Measurements from ENCODE around the gene ATG10. TPM values are rescaled to one million over a fixed set of nuclear protein-coding genes. Genes with fewer than 3 reads are reported as not detected.
A peak's percentile ranks its signal among the peaks of the same experiment; 100 is the strongest.

The ATG10 gene
- total RNA-seq, 1 donor: 6.5 TPM

DNA sequence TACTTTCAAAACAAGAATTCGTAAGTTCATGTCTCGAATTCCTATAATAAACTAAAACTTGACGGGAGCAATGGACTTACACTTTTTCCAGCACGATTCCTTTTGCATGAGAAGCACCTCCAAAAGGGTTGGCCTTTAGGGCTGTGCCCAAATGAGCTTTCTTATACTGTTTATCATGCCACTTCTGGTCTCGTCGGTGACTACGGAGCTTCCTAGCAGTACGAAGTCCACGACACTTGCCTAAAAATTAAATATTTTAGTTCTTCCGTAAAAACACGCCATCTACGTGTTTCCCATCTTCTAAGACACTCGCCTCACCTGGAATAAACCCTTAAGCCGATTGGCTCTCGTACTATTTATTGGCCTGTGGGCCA lies 305.8 kb downstream of the ATG10 start:
- peaks cover 19% of the 10 kb centered on the region for H3K4me1 ChIP-seq (ENCODE audit: insufficient read depth, low read length)
- peak overlapping the region; percentile 85 for H3K4me3 ChIP-seq (ENCODE audit: insufficient read depth, low read length)
- H3K36me3 ChIP-seq (ENCODE audit: insufficient read depth, low read length): peaks cover 28% of the 10 kb centered on the region
- no peak overlapping the region for H2AFZ ChIP-seq (ENCODE audit: low read length)
- H3K27me3 ChIP-seq (ENCODE audit: insufficient read depth, low read length): no peaks in the 10 kb centered on the region
- peaks cover 21% of the 10 kb centered on the region for H3K79me2 ChIP-seq (ENCODE audit: insufficient read depth, low read length)
- peak overlapping the region; percentile 77 for H3K4me2 ChIP-seq (ENCODE audit: insufficient read depth, low read length)
- H3K9me3 ChIP-seq (ENCODE audit: low read depth, low read length): no peaks in the 10 kb centered on the region
- TF ChIP-seq, protein P1, sequence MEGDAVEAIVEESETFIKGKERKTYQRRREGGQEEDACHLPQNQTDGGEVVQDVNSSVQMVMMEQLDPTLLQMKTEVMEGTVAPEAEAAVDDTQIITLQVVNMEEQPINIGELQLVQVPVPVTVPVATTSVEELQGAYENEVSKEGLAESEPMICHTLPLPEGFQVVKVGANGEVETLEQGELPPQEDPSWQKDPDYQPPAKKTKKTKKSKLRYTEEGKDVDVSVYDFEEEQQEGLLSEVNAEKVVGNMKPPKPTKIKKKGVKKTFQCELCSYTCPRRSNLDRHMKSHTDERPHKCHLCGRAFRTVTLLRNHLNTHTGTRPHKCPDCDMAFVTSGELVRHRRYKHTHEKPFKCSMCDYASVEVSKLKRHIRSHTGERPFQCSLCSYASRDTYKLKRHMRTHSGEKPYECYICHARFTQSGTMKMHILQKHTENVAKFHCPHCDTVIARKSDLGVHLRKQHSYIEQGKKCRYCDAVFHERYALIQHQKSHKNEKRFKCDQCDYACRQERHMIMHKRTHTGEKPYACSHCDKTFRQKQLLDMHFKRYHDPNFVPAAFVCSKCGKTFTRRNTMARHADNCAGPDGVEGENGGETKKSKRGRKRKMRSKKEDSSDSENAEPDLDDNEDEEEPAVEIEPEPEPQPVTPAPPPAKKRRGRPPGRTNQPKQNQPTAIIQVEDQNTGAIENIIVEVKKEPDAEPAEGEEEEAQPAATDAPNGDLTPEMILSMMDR (IDR thresholded peaks at IDR 0.05; ENCODE audit: extremely low read depth, low read depth, low read length): no peak
- DNase-seq (ENCODE audit: insufficient read length, low spot score, missing footprints): no peak
- peak overlapping the region; percentile 85 for H3K27ac ChIP-seq (ENCODE audit: low read depth, low read length)
- H4K20me1 ChIP-seq (ENCODE audit: insufficient read depth, low read length): peaks cover 3% of the 10 kb centered on the region

- H3K27me3 ChIP-seq (ENCODE audit: insufficient read depth, low read length): no peaks in the 10 kb centered on the region
- H3K79me2 ChIP-seq (ENCODE audit: insufficient read depth, low read length): peaks cover 21% of the 10 kb centered on the region
- TF ChIP-seq, protein P1 (IDR thresholded peaks at IDR 0.05; ENCODE audit: extremely low read depth, low read depth, low read length): no peak
- H3K4me1 ChIP-seq (ENCODE audit: insufficient read depth, low read length): peaks cover 19% of the 10 kb centered on the region
- H4K20me1 ChIP-seq (ENCODE audit: insufficient read depth, low read length): peaks cover 3% of the 10 kb centered on the region
- peak within 1 kb of the TSS; percentile 77 for H3K4me2 ChIP-seq (ENCODE audit: insufficient read depth, low read length)
- peak within 1 kb of the TSS; percentile 85 for H3K4me3 ChIP-seq (ENCODE audit: insufficient read depth, low read length)
- H3K27ac ChIP-seq (ENCODE audit: low read depth, low read length): peak within 1 kb of the TSS; percentile 85
- H3K9me3 ChIP-seq (ENCODE audit: low read depth, low read length): no peaks in the 10 kb centered on the region
- peak; percentile 96 for DNase-seq (ENCODE audit: insufficient read length, low spot score, missing footprints)
- peak within 1 kb of the TSS; percentile 80 for H2AFZ ChIP-seq (ENCODE audit: low read length)
- peaks cover 28% of the 10 kb centered on the region for H3K36me3 ChIP-seq (ENCODE audit: insufficient read depth, low read length)
Measured at GRCh38 chr5:82277987-82278710, 306.3 kb downstream of the ATG10 start, which contains the start of gene RPS23. TSS of gene RPS23 (minus strand) at chr5:82278354. CDS start at chr5:82278323, 31 bp downstream.

DNA sequence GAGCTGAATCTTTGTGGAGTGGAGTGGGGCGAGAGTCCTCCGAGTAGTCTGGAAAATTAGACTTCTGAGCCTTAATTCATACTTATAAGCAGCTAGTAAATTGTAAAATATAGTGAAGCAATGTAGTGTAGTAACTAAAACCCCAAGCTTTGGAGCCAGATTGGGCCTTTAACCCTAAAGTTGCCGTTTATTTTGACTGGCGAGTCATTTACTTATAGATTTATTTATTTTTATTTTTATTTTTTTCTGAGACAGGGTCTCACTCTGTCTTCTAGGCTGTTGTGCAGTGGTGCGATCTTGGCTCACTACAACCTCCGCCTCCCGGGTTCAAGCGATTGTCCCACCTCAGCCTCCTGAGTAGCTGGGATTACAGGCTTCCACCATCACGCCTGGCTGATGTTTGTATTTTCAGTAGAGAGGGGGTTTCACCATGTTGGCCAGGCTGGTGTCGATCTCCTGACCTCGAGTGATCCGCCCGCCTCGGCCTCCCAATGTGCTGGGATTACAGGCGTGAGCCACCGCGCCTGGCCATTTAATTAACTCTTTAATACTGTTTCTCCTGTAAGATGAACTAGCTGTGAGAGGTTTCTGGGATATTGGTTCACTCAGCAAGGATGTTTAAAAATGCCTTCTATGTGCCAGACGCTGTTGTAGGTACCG lies 307.0 kb downstream of the ATG10 start:
- H3K27me3 ChIP-seq (ENCODE audit: insufficient read depth, low read length): no peaks in the 10 kb centered on the region
- DNase-seq (ENCODE audit: insufficient read length, low spot score, missing footprints): no peak
- peak overlapping the region; percentile 80 for H2AFZ ChIP-seq (ENCODE audit: low read length)
- TF ChIP-seq, protein P1 (IDR thresholded peaks at IDR 0.05; ENCODE audit: extremely low read depth, low read depth, low read length): no peak
- peak overlapping the region; percentile 77 for H3K4me2 ChIP-seq (ENCODE audit: insufficient read depth, low read length)
- peaks cover 21% of the 10 kb centered on the region for H3K79me2 ChIP-seq (ENCODE audit: insufficient read depth, low read length)
- H3K4me1 ChIP-seq (ENCODE audit: insufficient read depth, low read length): peaks cover 19% of the 10 kb centered on the region
- H3K36me3 ChIP-seq (ENCODE audit: insufficient read depth, low read length): peaks cover 28% of the 10 kb centered on the region
- H3K27ac ChIP-seq (ENCODE audit: low read depth, low read length): peak overlapping the region; percentile 85
- H4K20me1 ChIP-seq (ENCODE audit: insufficient read depth, low read length): peaks cover 3% of the 10 kb centered on the region
- peak overlapping the region; percentile 85 for H3K4me3 ChIP-seq (ENCODE audit: insufficient read depth, low read length)
- no peaks in the 10 kb centered on the region for H3K9me3 ChIP-seq (ENCODE audit: low read depth, low read length)

- Histone ChIP-seq H3K4me1 (ENCODE audit: insufficient read depth, low read length) (peaks cover 10% of the 10 kb centered on the region), H4K20me1 (ENCODE audit: insufficient read depth, low read length) (no peaks in the 10 kb centered on the region), H2AFZ (ENCODE audit: low read length) (no peak overlapping the region), H3K79me2 (ENCODE audit: insufficient read depth, low read length) (no peaks in the 10 kb centered on the region), H3K27me3 (ENCODE audit: insufficient read depth, low read length) (no peaks in the 10 kb centered on the region), H3K27ac (ENCODE audit: low read depth, low read length) (no peak overlapping the region), H3K4me2 (ENCODE audit: insufficient read depth, low read length) (no peak overlapping the region), H3K4me3 (ENCODE audit: insufficient read depth, low read length) (no peak overlapping the region), H3K36me3 (ENCODE audit: insufficient read depth, low read length) (no peaks in the 10 kb centered on the region), H3K9me3 (ENCODE audit: low read depth, low read length) (no peaks in the 10 kb centered on the region)
- DNase-seq (ENCODE audit: insufficient read length, low spot score, missing footprints): no peak
- TF ChIP-seq, protein P1 (IDR thresholded peaks at IDR 0.05; ENCODE audit: extremely low read depth, low read depth, low read length): no peak
Measured at GRCh38 chr5:82283893-82284292, 312.1 kb downstream of the ATG10 start.
